GM12878 (cell line): ENCODE measurements around the gene LDLRAD3. TPM values are rescaled to one million over a fixed set of nuclear protein-coding genes. Genes with fewer than 3 reads are reported as not detected.
A peak's percentile ranks its signal among the peaks of the same experiment; 100 is the strongest.

ENCODE experiments used
- ATAC-seq: fragments of 200-7000 bp; cut with Tn5 transposase; 3 replicates; pipeline ENCODE4 v1.9.1; 2020; ENCODE audit warnings: mild to moderate bottlenecking, moderate library complexity
- BruUV-seq: library from RNA; stranded (reverse); fragments of 400-500 nt; replicated peaks from 2 replicates; lab custom pipeline; 2021; lab: Mats Ljungman, UMichigan
- CTCF ChIA-PET: fragments of 300-600 bp; sonication (Branson Sonifier 250); formaldehyde crosslinking; extraction: SDS; loops from one replicate; lab custom pipeline; 2021; ENCODE audit warnings: inconsistent platforms; lab: Yijun Ruan, JAX
- POLR2A ChIA-PET: fragments of 350-600 bp; formaldehyde crosslinking; extraction: SDS; loops from one replicate; lab custom pipeline; 2021; ENCODE audit warnings: inconsistent platforms; lab: Charles Lee
- RAD21 ChIA-PET: fragments of 300-600 bp; sonication (Branson Sonifier 250); formaldehyde crosslinking; loops from one replicate; lab custom pipeline; 2023; ENCODE audit warnings: antibody characterized with exemption; ENCODE audit not compliant: unreplicated experiment; lab: Charles Lee
- SMC1A ChIA-PET: fragments of 300-600 bp; sonication (Branson Sonifier 250); formaldehyde crosslinking; loops from one replicate; lab custom pipeline; 2023; ENCODE audit not compliant: unreplicated experiment, uncharacterized antibody; lab: Charles Lee
- DNase-seq: peaks from one replicate; pipeline ENCODE4 v3.0.0-alpha.2; 2011; ENCODE audit warnings: low read depth, low spot score
- FAIRE-seq: peaks from 3 replicates; lab custom pipeline; 2011; peaks lifted over from hg19 to GRCh38; lab: Jason Lieb, UNC
- H2AFZ ChIP-seq: 2 replicates; pipeline ENCODE4 v1.6.0; 2011; ENCODE audit warnings: low read depth, low read length, control low read depth; ENCODE audit not compliant: control insufficient read depth
- H3K27ac ChIP-seq: 2 replicates; pipeline ENCODE4 v1.5.1; 2011; ENCODE audit warnings: control low read depth; ENCODE audit not compliant: control insufficient read depth, insufficient read depth
- H3K27me3 ChIP-seq, 2 experiments: replicated peaks in 1 of 2; 2 replicates each; pipeline versions ENCODE4 v1.6.0 to v1.6.1; 2011; ENCODE audit warnings: low read length in 1 of 2; ENCODE audit not compliant: control insufficient read depth in 2 of 2, insufficient read depth in 2 of 2
- H3K36me3 ChIP-seq, 2 experiments: 2 replicates each; pipeline ENCODE4 v1.5.1; 2011; ENCODE audit warnings: low read length in 1 of 2; ENCODE audit not compliant: control insufficient read depth in 2 of 2, insufficient read depth in 2 of 2
- H3K4me1 ChIP-seq: 2 replicates; pipeline ENCODE4 v1.6.1; 2011; ENCODE audit warnings: mild to moderate bottlenecking, low read length, moderate library complexity, mixed read lengths; ENCODE audit not compliant: control insufficient read depth, insufficient read depth
- H3K4me2 ChIP-seq: 2 replicates; pipeline ENCODE4 v1.6.0; 2011; ENCODE audit warnings: control low read depth; ENCODE audit not compliant: control insufficient read depth, insufficient read depth
- H3K4me3 ChIP-seq: fragments of 200-600 bp; sonication (generic); 2 replicates; pipeline ENCODE4 v1.5.1; 2016
- H3K79me2 ChIP-seq: 2 replicates; pipeline ENCODE4 v1.6.0; 2011; ENCODE audit warnings: low read length; ENCODE audit not compliant: control insufficient read depth, insufficient read depth
- H3K9ac ChIP-seq: 2 replicates; pipeline ENCODE4 v1.8.0; 2011; ENCODE audit warnings: low read length, control low read depth, mixed read lengths; ENCODE audit not compliant: control insufficient read depth, insufficient read depth
- H3K9me3 ChIP-seq: replicated peaks from 3 replicates; pipeline ENCODE4 v1.5.1; 2011; ENCODE audit warnings: mild to moderate bottlenecking, low read length; ENCODE audit not compliant: control insufficient read depth, insufficient read depth
- H4K20me1 ChIP-seq: 2 replicates; pipeline ENCODE4 v1.6.0; 2011; ENCODE audit not compliant: control insufficient read depth, insufficient read depth
- EED ChIP-seq: sonication (generic); IDR thresholded peaks from 2 replicates; pipeline ENCODE4 v1.6.1; 2016; ENCODE audit warnings: antibody characterized with exemption, low read depth
- IRF4 ChIP-seq: IDR thresholded peaks from 2 replicates; pipeline ENCODE4 v1.6.1; 2011; ENCODE audit warnings: low read depth, low read length
- SIN3A ChIP-seq: IDR thresholded peaks from 2 replicates; pipeline ENCODE4 v1.6.1; 2012; ENCODE audit warnings: low read depth, low read length, improper control_type of control experiment
- STAT1 ChIP-seq: fragments of 450-650 bp; conservative IDR thresholded peaks from 2 replicates; pipeline ENCODE4 v1.6.1; 2014; ENCODE audit warnings: antibody characterized with exemption, mild to moderate bottlenecking
- TCF7 ChIP-seq: IDR thresholded peaks from 2 replicates; pipeline ENCODE4 v1.6.1; 2014; ENCODE audit warnings: antibody characterized with exemption, borderline replicate concordance
- WGBS: methylation state at CpG from one replicate; pipeline ENCODE4 v1.1.6; 2016; ENCODE audit warnings: low lambda C conversion rate; ENCODE audit not compliant: insufficient replicate concordance, insufficient coverage; ENCODE audit errors: missing lambda C conversion rate; 5-methylcytosine and 5-hydroxymethylcytosine counted together
- in situ Hi-C: fragments of 300-500 bp; cut with MboI; formaldehyde crosslinking; loops from 9 replicates; pipeline ENCODE4 v1.14.3; 2018; ENCODE audit warnings: mixed read lengths
- intact Hi-C: fragments of 100-400 bp; cut with micrococcal nuclease; formaldehyde crosslinking; loops from one replicate; pipeline ENCODE4 v1.14.2; 2022; ENCODE audit not compliant: unreplicated experiment
- polyA plus RNA-seq, 11 experiments: library from polyadenylated mRNA; depleted of rRNA in 4 of 11; unstranded in 6 of 11; stranded (reverse) in 5 of 11; fragments of >200 nt; fragmentation: Nextera tagmentation in 4 of 11; fragmentation: Illumina TruSeq in 1 of 11; extraction: Ambion mirVana in 4 of 11; extraction: Trizol in 1 of 11; gene quantifications; 1 replicate in 1 of 11; 2 replicates in 10 of 11; pipeline versions ENCODE4 v1.2.1 to v1.2.3, GENCODE V29; 2011 to 2016; ENCODE audit warnings: inconsistent platforms in 2 of 11, missing spikeins in 2 of 11, low read depth in 1 of 11
- total RNA-seq, 4 experiments: library from RNA; depleted of rRNA in 3 of 4; stranded (reverse); fragments of >200 nt in 3 of 4; fragmentation: Illumina TruSeq in 1 of 4; extraction: Trizol in 1 of 4; gene quantifications; 2 replicates each; pipeline versions ENCODE4 v1.2.1 to v1.2.3, GENCODE V29; 2013 to 2021
- TF ChIP-seq, protein P1 (sequence below): fragments of 450-650 bp; IDR thresholded peaks from 2 replicates; pipeline ENCODE4 v1.6.1; 2018; ENCODE audit warnings: mild to moderate bottlenecking, low read depth, moderate library complexity; ENCODE audit not compliant: partially characterized antibody
- TF ChIP-seq, protein P2 (sequence below): IDR thresholded peaks from 2 replicates; pipeline ENCODE4 v1.6.1; 2011; ENCODE audit warnings: borderline replicate concordance, low read depth, mild to moderate bottlenecking, moderate library complexity, low read length; ENCODE audit not compliant: insufficient read depth, poor library complexity, severe bottlenecking

The LDLRAD3 gene
- total and polyA plus RNA-seq, 10 of the 15 experiments (the other 5 are each of a cell fraction or from before 2014, with no cell fraction given), result 2.5 to 17.2 (median 10.7) TPM

DNA sequence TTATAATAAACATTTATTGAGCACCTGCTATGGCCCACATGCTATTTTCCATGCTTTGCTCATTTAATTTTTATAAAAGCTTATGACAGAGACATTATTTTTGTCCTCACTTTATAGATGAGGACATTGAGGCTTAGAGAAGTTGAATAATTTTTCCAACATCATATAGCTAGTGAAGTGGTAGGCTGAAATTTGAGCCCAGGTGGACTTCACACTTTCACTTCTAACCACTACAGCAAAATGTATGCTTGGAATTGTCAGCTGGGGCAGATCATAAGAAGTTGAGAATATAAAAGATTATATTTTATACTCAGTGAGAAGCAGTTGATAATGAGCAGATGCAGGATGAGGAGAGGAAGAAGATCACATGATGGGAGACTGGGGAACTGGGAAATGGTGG is 146.1 kb downstream of the LDLRAD3 start:
- no peak overlapping the region for H3K4me2 ChIP-seq
- RAD21 ChIA-PET, result no interaction called here

DNA sequence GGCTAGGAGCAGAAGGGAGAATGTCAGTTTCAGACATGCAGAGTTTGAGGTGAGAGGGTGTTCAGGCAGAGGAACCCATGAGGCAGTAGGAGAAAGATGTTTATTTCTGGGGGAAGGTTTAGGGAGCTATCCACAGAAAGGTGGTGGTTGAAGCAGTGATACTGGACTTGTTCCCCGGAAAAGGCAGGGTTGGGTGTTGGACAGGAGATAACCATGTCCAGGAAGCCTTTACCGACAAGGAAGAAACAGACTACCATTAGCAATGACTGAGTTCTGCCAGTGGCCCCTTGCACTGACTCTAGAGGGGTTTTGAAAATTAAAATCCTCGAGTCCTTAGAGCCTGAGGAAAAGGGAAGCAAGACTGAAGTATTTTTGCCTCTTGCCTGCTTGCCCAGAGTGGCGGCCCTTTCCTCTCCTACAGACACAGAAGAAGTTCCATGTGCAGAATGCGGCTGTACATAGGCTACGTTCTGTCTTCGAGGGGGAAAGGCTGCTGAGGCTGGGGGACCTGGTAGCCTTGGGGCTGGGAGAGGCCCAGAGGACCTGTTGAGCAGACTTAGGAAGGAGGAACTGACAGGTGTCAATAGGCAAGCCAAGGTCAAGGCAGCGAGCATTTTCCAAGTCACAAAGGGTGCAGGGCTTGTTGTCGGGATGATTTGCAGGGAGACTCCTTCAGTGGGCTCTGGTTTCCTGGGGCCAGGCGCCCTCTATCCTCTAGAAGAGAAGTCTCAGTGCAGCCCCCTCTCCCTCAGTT is 146.7 kb downstream of the LDLRAD3 start:
- H3K4me1 ChIP-seq, result no peaks in the 10 kb centered on the region; the same call in 1 of the 2 replicates
- in situ Hi-C loops, result no loop called here
- no peaks in the 10 kb centered on the region; the same call in 2 of the 3 replicates for H3K9me3 ChIP-seq
- DNase-seq, result no peak
- BruUV-seq, result no TSS peak
- ChIA-PET CTCF (interaction anchor here (0.9 to 1.5 kb wide), 3 partner anchors 9 to 268 kb away, joined by 3 to 5 read pairs (median 4); no protein-coding TSS in a partner anchor), POLR2A (no interaction called here), SMC1A (interaction anchor here (0.6 to 1.5 kb wide), 5 partner anchors 17 to 289 kb away, joined by 3 to 4 read pairs (median 3); no protein-coding TSS in a partner anchor), RAD21 (no interaction called here)
- H3K4me2 ChIP-seq, result no peak overlapping the region
- H4K20me1 ChIP-seq, result no peaks in the 10 kb centered on the region
- no peaks in the 10 kb centered on the region for H3K79me2 ChIP-seq
- no peaks in the 10 kb centered on the region for H3K36me3 ChIP-seq
- ATAC-seq, result peak; percentile 24; the same call in 2 of the 3 replicates
- H2AFZ ChIP-seq, result no peak overlapping the region
- H3K9ac ChIP-seq, result no peak overlapping the region
- no peak overlapping the region for H3K4me3 ChIP-seq
- no peak overlapping the region for H3K27ac ChIP-seq
- TF ChIP-seq SIN3A (no peak), STAT1 (no peak), IRF4 (no peak), TCF7 (no peak)
- TF ChIP-seq, protein P1, sequence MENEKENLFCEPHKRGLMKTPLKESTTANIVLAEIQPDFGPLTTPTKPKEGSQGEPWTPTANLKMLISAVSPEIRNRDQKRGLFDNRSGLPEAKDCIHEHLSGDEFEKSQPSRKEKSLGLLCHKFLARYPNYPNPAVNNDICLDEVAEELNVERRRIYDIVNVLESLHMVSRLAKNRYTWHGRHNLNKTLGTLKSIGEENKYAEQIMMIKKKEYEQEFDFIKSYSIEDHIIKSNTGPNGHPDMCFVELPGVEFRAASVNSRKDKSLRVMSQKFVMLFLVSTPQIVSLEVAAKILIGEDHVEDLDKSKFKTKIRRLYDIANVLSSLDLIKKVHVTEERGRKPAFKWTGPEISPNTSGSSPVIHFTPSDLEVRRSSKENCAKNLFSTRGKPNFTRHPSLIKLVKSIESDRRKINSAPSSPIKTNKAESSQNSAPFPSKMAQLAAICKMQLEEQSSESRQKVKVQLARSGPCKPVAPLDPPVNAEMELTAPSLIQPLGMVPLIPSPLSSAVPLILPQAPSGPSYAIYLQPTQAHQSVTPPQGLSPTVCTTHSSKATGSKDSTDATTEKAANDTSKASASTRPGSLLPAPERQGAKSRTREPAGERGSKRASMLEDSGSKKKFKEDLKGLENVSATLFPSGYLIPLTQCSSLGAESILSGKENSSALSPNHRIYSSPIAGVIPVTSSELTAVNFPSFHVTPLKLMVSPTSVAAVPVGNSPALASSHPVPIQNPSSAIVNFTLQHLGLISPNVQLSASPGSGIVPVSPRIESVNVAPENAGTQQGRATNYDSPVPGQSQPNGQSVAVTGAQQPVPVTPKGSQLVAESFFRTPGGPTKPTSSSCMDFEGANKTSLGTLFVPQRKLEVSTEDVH, result no peak
- intact Hi-C loops, result no loop called here
- no peaks in the 10 kb centered on the region for H3K27me3 ChIP-seq
- WGBS, result under 1% methylated on average over 9 of the region's 10 CpGs
- no peak for FAIRE-seq

More for the DNA sequence above, 146.1 kb downstream of the LDLRAD3 start:
- Histone ChIP-seq H3K79me2 (no peaks in the 10 kb centered on the region), H3K9ac (no peak overlapping the region), H2AFZ (no peak overlapping the region), H3K4me1 (no peaks in the 10 kb centered on the region; the same call in 1 of the 2 replicates), H3K9me3 (no peaks in the 10 kb centered on the region; the same call in 2 of the 3 replicates), H3K36me3 (no peaks in the 10 kb centered on the region), H4K20me1 (no peaks in the 10 kb centered on the region), H3K27me3 (no peaks in the 10 kb centered on the region), H3K27ac (no peak overlapping the region), H3K4me3 (no peak overlapping the region)
- 0 out of 2 replicates have a peak, but pooled peaks have one; percentile 45 for TF ChIP-seq EED
- TF ChIP-seq, protein P2, sequence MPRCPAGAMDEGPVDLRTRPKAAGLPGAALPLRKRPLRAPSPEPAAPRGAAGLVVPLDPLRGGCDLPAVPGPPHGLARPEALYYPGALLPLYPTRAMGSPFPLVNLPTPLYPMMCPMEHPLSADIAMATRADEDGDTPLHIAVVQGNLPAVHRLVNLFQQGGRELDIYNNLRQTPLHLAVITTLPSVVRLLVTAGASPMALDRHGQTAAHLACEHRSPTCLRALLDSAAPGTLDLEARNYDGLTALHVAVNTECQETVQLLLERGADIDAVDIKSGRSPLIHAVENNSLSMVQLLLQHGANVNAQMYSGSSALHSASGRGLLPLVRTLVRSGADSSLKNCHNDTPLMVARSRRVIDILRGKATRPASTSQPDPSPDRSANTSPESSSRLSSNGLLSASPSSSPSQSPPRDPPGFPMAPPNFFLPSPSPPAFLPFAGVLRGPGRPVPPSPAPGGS, result no peak
- POLR2A ChIA-PET, result no interaction called here
- CTCF ChIA-PET, result interaction anchor here (0.9 to 1.5 kb wide), 3 partner anchors 10 to 268 kb away, joined by 3 to 5 read pairs (median 4); no protein-coding TSS in a partner anchor
- no peak for ATAC-seq
- intact Hi-C loops, result no loop called here
- in situ Hi-C loops, result no loop called here
- DNase-seq, result no peak
- no TSS peak for BruUV-seq
- no peak for FAIRE-seq
- SMC1A ChIA-PET, result interaction anchor here (0.6 to 1.5 kb wide), 5 partner anchors 16 to 288 kb away, joined by 3 to 4 read pairs (median 3); no protein-coding TSS in a partner anchor
